NCI-H2227 treated with DMSO at 0.1 percent for 48 hours (cell line): Measurements from ENCODE around the gene SMTNL1.

Source experiments
- DNase-seq: peaks from one replicate; lab custom pipeline; 2025; lab: John Stamatoyannopoulos, UW

The SMTNL1 gene

DNA sequence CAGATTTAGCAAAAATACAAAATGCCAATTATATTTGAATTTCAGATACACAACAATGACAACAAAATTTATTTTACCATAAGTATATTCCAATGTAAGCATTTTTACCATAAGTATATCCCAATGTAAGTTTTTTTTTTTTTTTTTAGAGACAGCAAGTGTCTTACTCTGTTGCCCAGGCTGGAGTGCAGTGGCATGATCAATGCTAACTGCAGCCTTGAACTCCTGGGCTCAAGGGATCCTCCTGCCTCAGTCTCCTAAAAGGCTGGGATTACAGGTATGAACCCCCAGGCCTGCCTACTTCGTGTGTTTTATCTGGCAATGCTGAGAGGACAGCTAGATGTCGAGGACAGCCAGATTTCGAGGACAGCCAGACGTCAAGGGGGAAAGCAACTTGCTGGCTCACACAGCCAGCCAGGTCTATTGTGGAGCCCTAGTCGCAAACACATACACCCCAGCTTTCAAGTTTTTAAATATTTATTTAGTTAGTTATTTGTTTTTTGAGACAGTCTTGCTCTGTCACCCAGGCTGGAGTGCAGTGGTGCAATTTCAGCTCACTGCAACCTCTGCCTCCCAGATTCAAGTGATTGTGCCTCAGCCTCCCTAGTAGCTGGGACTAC, 59.0 kb downstream of the SMTNL1 start:
- no peak for DNase-seq

DNA sequence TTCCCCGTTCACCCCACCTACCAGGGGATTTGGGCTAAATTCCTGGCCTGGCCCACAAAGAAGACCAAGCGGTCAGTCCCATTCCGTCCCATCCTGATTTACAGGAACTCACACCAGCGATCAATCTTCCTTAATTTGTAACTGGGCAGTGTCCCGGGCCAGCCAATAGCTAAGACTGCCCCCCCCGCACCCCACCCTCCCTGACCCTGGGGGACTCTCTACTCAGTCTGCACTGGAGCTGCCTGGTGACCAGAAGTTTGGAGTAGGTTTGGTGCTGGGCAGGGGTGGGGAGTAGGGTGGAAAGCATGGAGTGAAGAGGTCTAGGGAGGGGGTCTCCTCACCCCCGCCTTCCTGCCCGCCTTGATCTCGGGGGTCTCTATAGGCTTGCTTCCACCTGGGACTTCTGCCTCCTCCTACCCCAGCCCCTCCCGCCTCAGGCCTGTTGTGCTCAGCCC, 60.1 kb downstream of the SMTNL1 start, which contains the start of gene SERPING1:
SERPING1 (plus strand) TSS at position 225 of the 455 bp plus-strand sequence. CDS start 586 bp downstream, outside the sequence.
- no peak for DNase-seq

DNA sequence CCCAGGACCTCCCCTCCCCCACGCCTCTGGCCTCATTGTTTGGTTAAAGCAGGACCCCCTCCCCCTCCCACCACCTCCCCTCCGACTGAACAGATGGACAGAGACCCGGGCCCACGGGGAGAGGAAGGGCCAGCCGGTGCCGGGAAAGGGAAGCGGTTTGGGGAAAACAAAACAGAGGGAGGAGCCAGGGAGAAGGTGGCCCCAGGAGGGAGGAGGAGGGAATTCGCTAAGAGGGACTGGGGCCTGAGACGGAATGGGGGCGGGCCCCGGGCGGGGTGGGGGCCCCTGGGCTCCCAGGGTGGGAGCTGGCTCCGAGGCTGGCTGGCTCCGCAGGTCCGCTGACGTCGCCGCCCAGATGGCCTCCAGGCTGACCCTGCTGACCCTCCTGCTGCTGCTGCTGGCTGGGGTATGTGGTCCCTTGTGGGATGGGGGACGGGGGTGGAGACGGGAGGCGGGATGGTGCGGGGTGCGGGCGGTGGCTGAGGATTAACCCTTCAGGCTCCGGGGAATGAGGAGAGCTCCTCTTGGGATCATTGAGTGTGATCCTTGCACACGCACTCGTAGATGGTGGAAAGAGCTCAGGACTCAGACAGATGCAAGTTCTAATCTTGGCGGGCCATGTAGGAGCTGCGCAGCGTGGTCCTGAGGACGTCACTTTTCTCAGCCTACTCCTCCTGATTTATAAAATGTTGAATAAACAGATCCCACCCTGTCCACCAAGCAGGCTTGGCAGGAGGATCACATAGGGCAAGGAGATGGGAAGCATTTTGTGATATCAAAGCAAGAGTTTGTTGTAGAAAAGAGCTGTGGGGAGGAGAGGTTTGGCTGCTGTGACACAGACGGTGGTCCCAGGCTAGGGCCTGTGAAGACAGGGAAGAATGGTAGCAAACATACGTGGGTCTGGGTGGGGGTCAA, 60.8 kb downstream of the SMTNL1 start:
- DNase-seq = peak; percentile 65

GRCh38 chr11:57598831-57599155, 61.4 kb downstream of the SMTNL1 start:
- DNase-seq = no peak

DNA sequence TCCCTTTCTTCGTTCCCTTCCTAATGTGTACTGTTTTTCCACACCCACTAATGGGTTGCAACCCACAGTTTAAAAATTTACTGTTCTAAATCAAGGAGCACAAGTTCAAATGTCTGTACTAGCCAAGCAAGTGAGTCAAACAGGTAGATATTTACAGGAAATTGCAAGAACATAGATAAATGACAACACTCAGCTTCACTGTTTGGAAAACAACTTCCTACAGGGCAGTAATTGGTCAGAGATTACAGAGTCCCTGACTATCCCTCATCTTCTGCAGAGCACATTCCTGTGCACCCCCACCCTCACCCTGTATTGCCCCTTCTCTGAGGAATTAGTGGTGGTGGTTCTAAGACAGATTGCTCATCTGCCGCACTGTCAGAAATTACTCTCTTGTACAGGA, 62.0 kb downstream of the SMTNL1 start:
- no peak for DNase-seq
